T-helper 22 cell (primary cell): ENCODE measurements around the gene ARHGAP45.
"Not testable (repeated sequence)": the region's sequence is repeated elsewhere in the genome, so short reads cannot be mapped to it uniquely, and the experiment has no call there.

Source experiments
- DNase-seq: peaks from one replicate; pipeline ENCODE4 v3.0.0-alpha.2; 2020; ENCODE audit warnings: low read depth

ARHGAP45 gene

GRCh38 chr19:1116726-1117581 lies 50.0 kb downstream of the ARHGAP45 start:
- DNase-seq: no peak

- no peak for DNase-seq
These were observed 50.7 kb downstream of the ARHGAP45 start for GRCh38 chr19:1117654-1118053.

DNA sequence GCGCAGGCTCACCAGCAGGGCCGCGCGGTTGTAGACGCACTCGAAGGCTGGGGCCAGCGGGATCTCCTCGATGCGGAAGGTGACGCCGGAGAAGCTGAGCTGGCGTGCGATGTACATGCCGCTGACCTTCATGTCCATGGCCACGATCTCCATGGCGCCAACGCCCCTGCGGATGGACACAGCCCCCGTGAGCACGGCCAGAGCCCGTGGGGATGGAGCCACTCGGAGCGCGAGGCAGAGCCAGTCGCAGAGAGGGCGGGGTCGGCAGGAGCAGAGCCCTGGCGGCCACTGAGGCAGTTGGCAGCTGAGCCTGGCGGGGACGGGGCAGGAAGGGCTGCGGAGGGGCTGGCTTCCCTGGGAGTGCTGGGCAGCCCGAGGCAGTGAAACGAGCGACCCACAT lies 52.0 kb downstream of the ARHGAP45 start:
- DNase-seq: no peak

- no peak for DNase-seq
These were observed 52.7 kb downstream of the ARHGAP45 start for GRCh38 chr19:1119475-1120217.

GRCh38 chr19:1121395-1121794 lies 54.4 kb downstream of the ARHGAP45 start:
- DNase-seq: no peak

DNA sequence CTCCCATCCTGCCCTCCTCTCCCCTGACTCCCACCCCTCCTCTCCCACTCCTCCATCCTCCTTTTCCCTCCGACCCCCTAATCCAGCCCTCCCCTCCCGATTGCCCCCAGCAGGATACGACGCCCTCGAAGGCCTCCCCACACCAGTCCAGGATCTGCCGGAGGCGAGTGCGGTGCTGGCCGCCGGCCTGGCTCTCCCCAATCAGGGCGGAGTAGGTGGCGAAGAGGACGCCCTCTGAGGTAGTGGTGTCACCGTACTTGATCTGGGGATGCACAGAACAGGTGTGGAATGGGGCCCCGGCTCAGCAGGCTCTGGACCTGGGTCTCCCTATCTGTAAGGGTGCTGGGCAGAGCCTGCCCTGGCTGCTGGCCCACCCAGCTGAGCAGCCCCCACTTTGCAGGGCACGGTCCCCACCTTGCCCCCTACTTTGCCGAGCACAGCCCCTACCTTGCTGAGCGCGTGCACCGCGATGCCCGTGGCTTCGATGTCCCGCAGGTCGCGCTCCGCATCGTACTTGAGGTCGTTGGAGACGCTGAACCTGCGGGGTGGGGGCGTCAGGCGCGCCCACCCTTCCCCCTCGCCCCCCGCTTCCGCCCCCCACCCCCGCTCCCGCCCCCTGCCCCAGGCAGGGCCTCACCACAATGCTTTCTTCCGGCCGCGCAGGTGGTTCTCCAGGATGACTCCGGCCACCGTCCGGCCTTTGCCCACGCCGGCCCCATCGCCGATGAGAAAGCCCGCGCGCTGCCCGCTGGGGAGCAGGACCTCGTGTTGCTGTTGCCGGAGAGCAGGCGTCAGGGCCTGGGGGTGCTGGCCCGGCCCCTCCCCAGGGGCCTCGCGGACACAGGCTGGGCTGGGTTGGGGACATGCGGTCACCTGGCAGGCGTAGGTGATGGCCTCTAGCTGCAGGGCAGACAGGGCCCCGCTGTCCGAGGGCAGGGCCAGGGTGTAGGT lies 55.3 kb downstream of the ARHGAP45 start:
- DNase-seq: no peak

GRCh38 chr19:1122972-1123363 lies 56.0 kb downstream of the ARHGAP45 start:
- no peak for DNase-seq

DNA sequence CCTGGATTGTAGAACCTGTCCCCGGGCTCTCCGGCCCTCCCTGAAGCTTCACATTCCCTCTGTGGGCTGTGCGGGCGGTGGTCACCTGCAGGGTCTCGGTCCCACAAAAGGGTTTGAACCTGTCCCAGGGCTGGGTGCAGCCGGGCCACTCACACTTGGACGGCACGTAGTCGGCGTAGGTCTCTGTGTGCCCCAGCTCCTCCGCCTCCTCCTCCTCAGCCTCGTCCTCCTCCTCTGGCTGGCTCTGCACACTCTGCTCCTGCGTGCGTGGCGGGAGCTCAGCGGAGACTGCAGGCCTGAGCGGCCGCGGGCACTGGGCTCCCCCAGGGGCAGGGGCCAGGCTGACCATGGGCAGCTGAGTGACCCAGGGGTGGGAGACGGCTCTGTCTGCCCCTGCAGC lies 56.4 kb downstream of the ARHGAP45 start:
- no peak for DNase-seq

DNA sequence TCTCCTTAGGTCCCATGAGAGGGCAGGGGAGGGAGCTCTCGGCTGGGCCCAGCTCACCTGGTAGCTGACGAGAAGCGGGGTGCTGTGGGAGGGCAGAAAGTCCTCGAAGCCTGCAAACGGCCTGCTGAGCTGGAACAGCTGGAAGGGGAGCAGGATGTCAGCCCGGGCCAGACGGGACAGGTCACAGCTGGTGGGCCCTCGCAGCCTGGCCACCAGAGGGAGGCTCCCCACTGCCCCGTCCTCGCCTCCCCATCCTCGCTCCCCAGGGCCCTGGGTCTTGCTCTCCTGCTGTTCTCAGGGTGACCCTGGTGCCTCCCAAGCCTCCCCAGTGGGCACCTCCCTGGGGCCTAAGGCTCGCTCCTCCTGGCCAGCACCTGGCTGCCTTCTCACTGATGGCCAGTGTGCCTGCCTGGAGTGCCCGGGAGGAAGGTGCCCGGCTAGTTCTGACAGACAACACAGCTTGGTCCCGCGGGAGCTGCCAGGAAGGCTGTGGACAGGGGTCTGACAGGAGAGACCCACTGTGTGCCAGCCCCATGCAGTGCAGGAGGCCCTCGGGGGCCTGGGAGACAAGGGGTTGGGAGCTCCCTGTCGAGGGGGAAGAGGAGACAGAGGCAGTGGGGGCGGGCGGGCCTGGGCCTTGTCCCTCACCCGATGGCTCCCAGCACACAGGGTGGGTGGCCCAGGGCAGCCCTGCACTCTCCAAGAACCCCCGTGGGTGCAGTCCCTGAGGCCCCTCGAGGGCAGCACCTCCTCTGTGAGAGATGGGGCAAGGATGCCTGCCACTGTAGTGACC lies 57.1 kb downstream of the ARHGAP45 start:
- DNase-seq: no peak

- no peak for DNase-seq
These were observed 58.9 kb downstream of the ARHGAP45 start for GRCh38 chr19:1125601-1126467.

DNA sequence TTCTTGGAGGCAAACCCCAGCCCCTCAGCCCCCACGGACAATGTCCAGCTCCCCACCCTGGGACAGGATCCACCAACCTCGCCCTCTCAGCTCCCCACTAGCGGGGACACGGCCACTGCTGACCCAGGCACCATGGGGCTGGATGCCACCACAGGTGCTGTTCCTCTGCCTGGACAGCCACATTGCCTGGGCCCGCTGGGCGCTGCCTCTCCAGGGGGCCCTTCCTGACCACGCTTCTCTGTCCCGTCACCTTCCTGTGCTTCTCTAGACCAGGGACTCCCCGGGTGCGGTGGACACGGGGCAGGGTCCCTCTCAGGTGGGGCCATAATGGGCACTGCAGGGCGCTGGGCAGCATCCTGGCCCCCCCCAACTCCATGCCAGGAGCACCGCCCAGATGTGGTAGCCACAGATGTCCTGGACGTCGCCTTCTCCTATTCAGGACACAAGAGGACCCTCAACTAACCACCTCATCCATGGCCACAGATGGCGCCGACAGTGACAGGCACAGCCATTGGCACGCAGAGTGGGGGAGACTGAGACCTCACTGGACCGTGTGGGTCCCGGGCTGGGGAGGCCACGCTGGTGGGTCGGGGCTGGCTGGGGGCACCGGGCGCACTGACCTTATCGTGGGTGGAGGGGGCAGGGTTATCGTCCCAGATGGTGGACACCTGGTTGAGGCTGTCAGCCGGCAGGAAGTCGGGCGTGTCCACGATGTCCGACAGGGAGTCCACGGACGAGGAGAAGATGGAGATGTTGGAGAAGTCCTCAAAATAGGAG lies 60.2 kb downstream of the ARHGAP45 start:
- DNase-seq: no peak

- no peak for DNase-seq
These were observed 61.1 kb downstream of the ARHGAP45 start for GRCh38 chr19:1128106-1128505.

DNA sequence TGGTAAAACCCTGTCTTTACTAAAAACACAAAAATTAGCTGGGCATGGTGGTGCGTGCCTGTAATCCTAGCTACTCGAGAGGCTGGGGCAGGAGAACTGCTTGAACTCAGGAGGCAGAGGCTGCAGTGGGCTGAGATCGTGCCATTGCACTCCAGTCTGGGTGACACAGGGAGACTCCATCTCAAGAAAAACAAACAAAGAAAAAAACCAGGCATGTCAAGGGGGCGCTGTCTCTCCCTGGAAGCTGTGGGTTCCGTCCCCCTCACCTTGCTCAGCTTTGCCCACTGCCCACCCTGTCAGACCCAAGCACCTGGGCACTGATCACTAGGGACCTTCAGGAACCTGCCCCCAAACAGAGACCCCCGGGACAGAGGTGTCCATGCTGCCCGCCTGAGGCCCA lies 62.1 kb downstream of the ARHGAP45 start:
- DNase-seq: not testable (repeated sequence)

- DNase-seq: no peak
These were observed 62.6 kb downstream of the ARHGAP45 start for GRCh38 chr19:1129535-1129934.

DNA sequence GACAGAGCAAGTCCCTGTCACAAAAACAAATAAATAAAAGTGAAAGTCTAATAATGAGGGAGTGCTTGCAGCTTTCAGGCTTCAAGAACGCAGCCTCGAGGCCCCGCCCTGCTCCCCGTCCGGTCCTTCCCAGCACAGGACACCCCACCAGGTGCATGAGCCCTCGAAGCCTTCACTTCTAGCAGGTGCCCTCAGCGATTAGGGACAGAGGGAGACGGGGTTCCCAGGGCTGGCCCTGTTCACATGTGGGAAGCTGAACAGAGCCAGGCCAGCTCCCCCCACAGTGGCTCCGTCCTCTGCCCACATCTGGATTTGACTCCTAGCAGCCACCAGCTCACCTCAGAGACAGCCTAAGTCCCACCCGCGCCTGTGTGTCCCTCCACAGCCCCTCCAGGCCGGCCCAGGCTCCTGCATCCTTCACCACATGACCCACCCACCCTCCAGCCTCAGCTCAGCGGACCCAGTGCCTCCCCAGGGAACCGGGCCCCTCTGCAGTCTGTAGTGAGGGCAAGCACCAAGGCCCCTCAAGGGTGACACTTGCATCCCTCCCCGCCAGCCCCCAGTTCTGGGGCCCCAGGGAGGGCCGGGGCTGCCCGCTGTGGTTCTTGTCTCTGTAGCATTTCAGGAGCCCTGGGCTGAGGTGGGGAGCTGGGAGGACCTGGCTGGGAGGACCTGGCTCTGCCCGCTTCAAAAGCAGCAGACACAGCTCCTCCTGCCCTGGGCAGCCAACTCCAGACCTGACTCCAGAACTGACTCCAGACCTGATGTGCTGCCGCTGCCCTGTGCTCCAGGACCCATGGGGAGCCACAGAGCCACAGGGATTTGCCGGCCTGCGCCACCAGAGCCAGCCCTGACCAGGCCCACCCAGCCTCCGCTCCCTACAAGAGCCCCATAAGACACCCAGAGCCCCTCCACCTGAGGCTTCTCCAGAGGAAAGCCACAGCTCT lies 64.1 kb downstream of the ARHGAP45 start:
- no peak for DNase-seq

- DNase-seq: peak; percentile 84
These were observed 65.0 kb downstream of the ARHGAP45 start for GRCh38 chr19:1131718-1132551.

- no peak for DNase-seq
These were observed 65.8 kb downstream of the ARHGAP45 start for GRCh38 chr19:1132552-1133383.
